GM12873 (cell line): ENCODE data around the gene MANBA.

Source experiments
- CTCF ChIP-seq: IDR thresholded peaks from 2 replicates; pipeline ENCODE4 v1.5.1; 2012; ENCODE audit warnings: low read depth, mild to moderate bottlenecking, moderate library complexity, low read length, control low read depth; ENCODE audit not compliant: insufficient read depth; ENCODE audit errors: missing control alignments

Gene MANBA

GRCh38 chr4:102732678-102733077, 28.1 kb downstream of the MANBA start:
- TF ChIP-seq CTCF, result no peak

- peak; percentile 18 for TF ChIP-seq CTCF
Measured at GRCh38 chr4:102730968-102731533, 29.7 kb downstream of the MANBA start.

- no peak for TF ChIP-seq CTCF
Measured at GRCh38 chr4:102726068-102726467, 34.7 kb downstream of the MANBA start.

GRCh38 chr4:102725229-102725628, 35.5 kb downstream of the MANBA start:
- no peak for TF ChIP-seq CTCF

GRCh38 chr4:102723511-102723910, 37.3 kb downstream of the MANBA start:
- TF ChIP-seq CTCF, result no peak

GRCh38 chr4:102722740-102723139, 38.0 kb downstream of the MANBA start:
- TF ChIP-seq CTCF, result no peak

GRCh38 chr4:102717448-102718092, 43.2 kb downstream of the MANBA start:
- TF ChIP-seq CTCF, result no peak

GRCh38 chr4:102715057-102715456, 45.7 kb downstream of the MANBA start:
- TF ChIP-seq CTCF, result peak; percentile 11
